Measurements from ENCODE around the gene CLIC3. TPM values are rescaled to one million over a fixed set of nuclear protein-coding genes. Genes with fewer than 3 reads are reported as not detected.

The CLIC3 gene
- total RNA-seq, 1 experiment from 2014 or later, result not detected

- in situ Hi-C loops (cut with HindIII; ENCODE audit: low pct_unique_long_range_greater_than_20kb, low sequenced_read_pairs), result no loop called here
- no peak for DNase-seq (ENCODE audit: low read depth, low spot score)
Measured at GRCh38 chr9:136955202-136955942, 41.0 kb downstream of the CLIC3 start.

GRCh38 chr9:136954270-136955083 lies 41.9 kb downstream of the CLIC3 start:
- in situ Hi-C loops (cut with HindIII; ENCODE audit: low pct_unique_long_range_greater_than_20kb, low sequenced_read_pairs), result no loop called here
- no peak for DNase-seq (ENCODE audit: low read depth, low spot score)

- no peak for DNase-seq (ENCODE audit: low read depth, low spot score)
- in situ Hi-C loops (cut with HindIII; ENCODE audit: low pct_unique_long_range_greater_than_20kb, low sequenced_read_pairs), result no loop called here
Measured at GRCh38 chr9:136953771-136954269, 42.5 kb downstream of the CLIC3 start.

GRCh38 chr9:136952876-136953770 lies 43.2 kb downstream of the CLIC3 start:
- DNase-seq (ENCODE audit: low read depth, low spot score), result no peak
- in situ Hi-C loops (cut with HindIII; ENCODE audit: low pct_unique_long_range_greater_than_20kb, low sequenced_read_pairs), result no loop called here

GRCh38 chr9:136952321-136952850 lies 44.0 kb downstream of the CLIC3 start:
- DNase-seq (ENCODE audit: low read depth, low spot score), result no peak
- in situ Hi-C loops (cut with HindIII; ENCODE audit: low pct_unique_long_range_greater_than_20kb, low sequenced_read_pairs), result no loop called here

- no peak for DNase-seq (ENCODE audit: low read depth, low spot score)
- in situ Hi-C loops (cut with HindIII; ENCODE audit: low pct_unique_long_range_greater_than_20kb, low sequenced_read_pairs), result no loop called here
Measured at GRCh38 chr9:136951541-136952320, 44.6 kb downstream of the CLIC3 start, which contains the start of gene LCN12. LCN12 (plus strand) TSS chr9:136952273; CDS start chr9:136952328, 55 bp downstream.

- in situ Hi-C loops (cut with HindIII; ENCODE audit: low pct_unique_long_range_greater_than_20kb, low sequenced_read_pairs), result no loop called here
- DNase-seq (ENCODE audit: low read depth, low spot score), result no peak
Measured at GRCh38 chr9:136950656-136951276, 45.6 kb downstream of the CLIC3 start.

GRCh38 chr9:136949817-136950655 lies 46.3 kb downstream of the CLIC3 start:
- DNase-seq (ENCODE audit: low read depth, low spot score), result peak; percentile 91
- in situ Hi-C loops (cut with HindIII; ENCODE audit: low pct_unique_long_range_greater_than_20kb, low sequenced_read_pairs), result loop anchor here (25.0 kb wide), 2 partner anchors 87 to 138 kb away; partner anchors contain the start of genes ABCA2, FUT7, NPDC1 and RABL6

GRCh38 chr9:136949239-136949816 lies 47.0 kb downstream of the CLIC3 start:
- DNase-seq (ENCODE audit: low read depth, low spot score), result no peak
- in situ Hi-C loops (cut with HindIII; ENCODE audit: low pct_unique_long_range_greater_than_20kb, low sequenced_read_pairs), result loop anchor here (25.0 kb wide), 2 partner anchors 88 to 137 kb away; partner anchors contain the start of genes ABCA2, FUT7, NPDC1 and RABL6

- DNase-seq (ENCODE audit: low read depth, low spot score), result peak; percentile 64
- in situ Hi-C loops (cut with HindIII; ENCODE audit: low pct_unique_long_range_greater_than_20kb, low sequenced_read_pairs), result loop anchor here (25.0 kb wide), 2 partner anchors 89 to 136 kb away; partner anchors contain the start of genes ABCA2, FUT7, NPDC1 and RABL6
Measured at GRCh38 chr9:136947955-136948510, 48.3 kb downstream of the CLIC3 start.

GRCh38 chr9:136947028-136947891 lies 49.1 kb downstream of the CLIC3 start:
- in situ Hi-C loops (cut with HindIII; ENCODE audit: low pct_unique_long_range_greater_than_20kb, low sequenced_read_pairs), result loop anchor here (25.0 kb wide), 2 partner anchors 90 to 135 kb away; partner anchors contain the start of genes ABCA2, FUT7, NPDC1 and RABL6

GRCh38 chr9:136946228-136947027 lies 49.9 kb downstream of the CLIC3 start:
- no peak for DNase-seq (ENCODE audit: low read depth, low spot score)
- in situ Hi-C loops (cut with HindIII; ENCODE audit: low pct_unique_long_range_greater_than_20kb, low sequenced_read_pairs), result loop anchor here (25.0 kb wide), 2 partner anchors 91 to 134 kb away; partner anchors contain the start of genes ABCA2, FUT7, NPDC1 and RABL6

More at GRCh38 chr9:136947028-136947891, 49.1 kb downstream of the CLIC3 start:
- DNase-seq (ENCODE audit: low read depth, low spot score), result no peak
